Cardiac septum (tissue), 1 donor: ENCODE measurements around the gene DLG2. TPM values are rescaled to one million over a fixed set of nuclear protein-coding genes. Genes with fewer than 3 reads are reported as not detected.
"Not testable (repeated sequence)": the region's sequence is repeated elsewhere in the genome, so short reads cannot be mapped to it uniquely, and the experiment has no call there.

Experiments
- DNase-seq: peaks from one replicate; pipeline ENCODE4 v3.0.0-alpha.2; 2020; ENCODE audit warnings: low spot score
- intact Hi-C: fragments of 100-400 bp; cut with DNase I; formaldehyde crosslinking; loops from one replicate; pipeline ENCODE4 v1.14.0; 2022
- total RNA-seq: library from RNA; stranded (reverse); fragmentation: NEBNext Ultra II Directional; extraction: Animal tissue kit (Norgen Biotek cat#: 25700); gene quantifications from one replicate; pipeline ENCODE4 v1.2.1, GENCODE V29; 2021
- donor health status: DM: no; HTN: no; CAD: no.

DLG2 gene
- total RNA-seq, 1 donor from 2014 or later = 9.9 TPM

DNA sequence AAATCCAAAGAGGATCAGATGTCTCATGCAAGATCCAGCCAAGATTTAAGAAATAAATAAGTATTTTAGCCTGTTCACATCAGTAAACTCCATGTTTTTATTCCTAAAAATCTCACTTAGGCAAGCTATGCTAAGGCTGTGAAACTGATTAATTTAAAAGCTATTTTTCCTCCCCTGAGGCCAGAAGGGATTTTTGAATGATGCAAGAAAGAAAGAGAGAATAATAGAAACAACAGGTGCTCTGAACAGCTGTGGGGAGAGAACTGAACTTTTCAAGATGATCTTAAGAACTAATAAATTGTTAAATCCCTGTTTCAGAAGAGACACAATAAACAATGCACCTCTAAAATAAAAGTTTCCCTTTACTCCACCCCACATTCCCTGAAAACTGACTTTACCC, 241.6 kb downstream of the DLG2 start:
- intact Hi-C loops = no loop called here
- no peak for DNase-seq

DNA sequence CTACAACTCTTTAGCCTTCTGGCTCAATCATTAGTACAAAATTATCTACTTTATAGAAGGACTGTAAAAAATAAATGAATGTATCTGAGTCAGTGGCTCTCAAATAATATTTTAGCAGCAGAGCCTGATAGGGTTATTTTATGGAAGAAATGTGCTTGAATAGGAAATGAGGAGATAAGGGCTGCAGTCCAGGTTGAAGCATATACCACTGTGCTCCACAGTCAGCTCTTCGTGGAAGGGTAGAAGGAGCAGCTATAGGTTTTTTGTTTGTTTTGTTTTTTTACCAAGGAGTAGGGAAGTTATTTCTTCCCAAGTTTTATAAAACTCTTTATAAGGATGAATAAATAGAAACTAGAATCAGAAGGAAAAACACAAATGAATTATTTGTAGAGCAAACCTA, 242.0 kb downstream of the DLG2 start:
- intact Hi-C loops = no loop called here
- DNase-seq = no peak

GRCh38 chr11:85379066-85379465, 248.1 kb downstream of the DLG2 start:
- no peak for DNase-seq
- intact Hi-C loops = no loop called here

DNA sequence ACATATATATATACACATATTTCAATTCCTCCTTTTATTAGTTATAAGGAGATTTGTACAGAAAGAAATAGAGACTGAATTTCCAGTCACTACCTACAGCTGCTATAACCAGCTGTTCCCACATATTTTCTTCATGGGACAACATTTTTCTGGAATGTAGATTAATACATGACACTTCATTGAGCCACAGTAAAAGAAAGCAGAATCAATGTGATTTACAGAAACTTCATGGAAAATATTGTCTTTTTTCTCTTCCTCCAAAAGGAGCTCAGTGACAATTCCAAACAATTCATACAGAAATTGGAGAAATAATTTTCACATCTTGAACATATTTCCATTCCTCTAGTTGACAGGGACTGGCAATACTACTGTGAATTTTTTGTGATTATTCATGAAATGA, 249.2 kb downstream of the DLG2 start:
- intact Hi-C loops = no loop called here
- DNase-seq = no peak

GRCh38 chr11:85359859-85360258, 267.3 kb downstream of the DLG2 start:
- intact Hi-C loops = no loop called here
- no peak for DNase-seq

GRCh38 chr11:85355921-85356320, 271.2 kb downstream of the DLG2 start:
- no peak for DNase-seq
- intact Hi-C loops = no loop called here

DNA sequence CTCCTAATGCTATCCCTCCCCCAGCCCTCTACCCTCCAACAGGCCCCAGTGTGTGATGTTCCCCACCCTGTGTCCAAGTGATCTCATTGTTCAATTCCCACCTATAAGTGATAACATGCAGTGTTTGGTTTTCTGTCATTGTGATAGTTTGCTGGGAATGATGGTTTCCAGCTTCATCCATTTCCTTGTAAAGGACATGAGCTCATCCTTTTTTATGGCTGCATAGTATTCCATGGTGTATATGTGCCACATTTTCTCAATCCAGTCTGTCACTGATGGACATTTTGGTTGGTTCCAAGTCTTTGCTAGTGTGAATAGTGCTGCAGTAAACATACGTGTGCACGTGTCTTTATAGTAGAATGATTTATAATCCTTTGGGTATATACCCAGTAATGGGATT, 277.6 kb downstream of the DLG2 start:
- intact Hi-C loops = not testable (repeated sequence)

DNA sequence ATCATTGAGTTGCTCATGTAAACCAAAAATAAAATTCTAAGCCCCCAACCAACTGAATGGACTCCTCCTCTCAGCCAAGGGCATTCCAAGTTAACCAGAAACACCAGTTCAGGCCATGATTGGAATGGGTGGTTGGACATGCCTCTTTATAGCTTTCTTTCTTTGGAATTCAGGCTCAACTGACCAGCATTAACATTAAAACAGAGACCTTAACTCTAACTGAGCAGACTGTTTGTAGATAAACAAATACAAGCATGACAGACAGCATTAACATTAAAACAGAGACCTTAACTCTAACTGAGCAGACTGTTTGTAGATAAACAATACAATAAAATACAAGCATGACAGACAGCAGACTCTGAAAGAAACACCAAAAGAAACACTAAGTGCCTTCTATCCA, 278.2 kb downstream of the DLG2 start:
- intact Hi-C loops = no loop called here
- DNase-seq = no peak

More for the DNA sequence above, 277.6 kb downstream of the DLG2 start:
- DNase-seq = not testable (repeated sequence)

DNA sequence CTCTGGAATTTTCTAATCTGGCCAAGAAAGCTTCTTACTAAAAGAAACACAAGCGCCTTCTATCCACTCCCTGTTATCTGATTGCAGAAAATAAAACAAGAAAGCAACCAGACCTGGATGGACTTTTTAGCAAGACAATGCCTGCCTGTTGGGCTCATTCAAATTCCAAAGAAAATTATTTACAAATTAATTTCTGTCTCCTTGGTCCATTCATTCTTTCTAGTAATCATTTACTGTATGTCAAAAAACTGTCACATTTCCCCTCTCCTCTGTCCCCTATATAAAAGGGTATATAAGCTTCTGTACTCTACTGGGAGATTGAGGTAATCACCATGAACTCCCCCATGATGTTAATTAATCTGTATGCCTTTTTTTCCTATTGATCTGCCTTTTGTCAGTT, 279.9 kb downstream of the DLG2 start:
- DNase-seq = no peak
- intact Hi-C loops = no loop called here

- no peak for DNase-seq
- intact Hi-C loops = no loop called here
Measured at GRCh38 chr11:85346484-85346883, 280.7 kb downstream of the DLG2 start.

GRCh38 chr11:85340846-85341245, 286.3 kb downstream of the DLG2 start:
- intact Hi-C loops, DNase-seq: not testable (repeated sequence)

DNA sequence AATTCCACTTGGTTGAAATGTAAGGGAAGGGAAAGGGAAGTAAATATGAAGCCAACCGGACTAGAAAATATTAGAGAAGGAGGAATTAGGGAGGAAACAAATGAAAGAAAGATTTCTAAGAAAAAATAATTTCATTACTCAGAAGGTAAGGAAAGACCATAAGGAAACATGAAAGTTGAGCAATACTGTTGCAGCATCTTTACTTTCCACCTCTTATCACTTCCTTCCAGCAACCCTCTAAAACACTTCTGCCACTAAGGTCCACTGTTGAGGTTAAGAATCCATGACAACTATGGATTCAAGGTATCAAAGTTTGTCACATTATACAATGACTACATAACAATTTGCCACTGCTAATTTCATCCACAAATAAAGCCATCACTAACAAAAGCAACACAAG, 308.6 kb downstream of the DLG2 start:
- intact Hi-C loops = no loop called here
- no peak for DNase-seq

GRCh38 chr11:85316967-85317366, 310.2 kb downstream of the DLG2 start:
- no peak for DNase-seq
- intact Hi-C loops = no loop called here

DNA sequence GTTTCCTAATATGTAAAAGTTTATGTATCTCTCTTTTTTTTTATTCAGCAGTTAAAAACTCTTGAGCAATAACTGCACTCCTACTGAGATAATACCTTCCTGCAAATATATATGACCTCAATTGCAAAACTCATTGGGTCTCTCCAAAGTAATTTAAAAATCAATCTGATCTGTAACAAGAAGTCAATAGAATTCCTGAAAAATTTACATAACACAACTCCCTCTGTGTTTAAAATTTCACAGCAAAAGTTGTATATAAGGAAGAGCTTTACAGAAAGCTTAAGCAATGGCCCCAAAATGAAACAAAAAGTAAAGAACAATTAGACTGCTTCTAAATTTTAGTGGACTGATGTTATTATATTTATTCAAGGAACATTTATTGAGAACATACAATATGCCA, 313.4 kb downstream of the DLG2 start:
- intact Hi-C loops = no loop called here
- no peak for DNase-seq

DNA sequence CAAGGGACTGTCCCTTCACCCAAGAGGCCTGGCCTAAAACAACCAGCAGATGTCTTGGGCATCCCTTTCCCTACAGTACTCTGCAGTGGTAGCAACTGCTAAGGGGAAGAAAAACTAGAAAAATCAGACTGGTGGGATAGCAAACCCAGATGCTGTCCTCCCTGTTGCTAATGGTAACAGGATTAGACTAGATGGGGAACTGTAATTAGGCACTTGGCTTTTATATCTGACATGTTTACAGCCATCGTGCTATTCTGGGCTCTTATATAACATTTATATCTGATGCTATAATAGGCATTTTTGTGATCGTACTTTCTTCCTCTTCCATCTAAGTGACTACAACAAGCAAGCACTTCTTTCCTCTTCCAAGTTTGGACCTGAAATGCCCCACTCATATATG, 316.7 kb downstream of the DLG2 start:
- no peak for DNase-seq
- intact Hi-C loops = no loop called here

GRCh38 chr11:85307366-85307765, 319.8 kb downstream of the DLG2 start:
- no peak for DNase-seq
- intact Hi-C loops = no loop called here

- no peak for DNase-seq
- intact Hi-C loops = no loop called here
Measured at GRCh38 chr11:85301895-85302678, 325.1 kb downstream of the DLG2 start.

DNA sequence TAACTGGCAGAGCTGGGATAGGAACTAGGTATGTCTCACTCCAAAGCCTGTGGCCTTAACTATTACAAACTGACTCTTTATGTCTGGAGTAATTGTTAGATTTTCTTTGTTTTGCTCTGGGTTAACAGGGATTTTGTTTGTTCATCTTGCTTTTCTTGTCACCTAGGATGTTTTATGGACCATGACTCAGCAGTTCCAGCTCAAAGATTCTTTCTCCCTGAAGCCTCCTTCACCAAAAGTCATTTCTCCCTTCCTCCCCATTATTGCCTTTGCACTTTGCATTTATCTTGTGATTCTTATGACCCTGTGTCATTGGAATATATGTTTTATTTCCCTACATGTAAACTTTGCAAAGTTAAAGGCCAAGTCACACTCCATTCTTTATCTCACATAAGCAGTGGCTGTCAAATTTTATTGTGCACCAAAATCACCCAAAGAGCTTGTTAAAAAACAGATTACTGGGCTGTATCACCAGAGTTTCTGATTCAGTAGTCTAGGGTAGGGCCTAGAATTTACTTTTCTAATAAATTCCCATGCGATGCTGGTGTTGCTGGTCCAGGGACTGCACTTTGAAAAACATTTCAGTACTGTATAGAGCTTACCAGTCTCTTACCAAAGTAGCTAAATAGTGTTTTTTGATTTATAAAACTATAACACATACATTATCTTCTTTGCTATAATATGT, 327.7 kb downstream of the DLG2 start:
- no peak for DNase-seq

DNA sequence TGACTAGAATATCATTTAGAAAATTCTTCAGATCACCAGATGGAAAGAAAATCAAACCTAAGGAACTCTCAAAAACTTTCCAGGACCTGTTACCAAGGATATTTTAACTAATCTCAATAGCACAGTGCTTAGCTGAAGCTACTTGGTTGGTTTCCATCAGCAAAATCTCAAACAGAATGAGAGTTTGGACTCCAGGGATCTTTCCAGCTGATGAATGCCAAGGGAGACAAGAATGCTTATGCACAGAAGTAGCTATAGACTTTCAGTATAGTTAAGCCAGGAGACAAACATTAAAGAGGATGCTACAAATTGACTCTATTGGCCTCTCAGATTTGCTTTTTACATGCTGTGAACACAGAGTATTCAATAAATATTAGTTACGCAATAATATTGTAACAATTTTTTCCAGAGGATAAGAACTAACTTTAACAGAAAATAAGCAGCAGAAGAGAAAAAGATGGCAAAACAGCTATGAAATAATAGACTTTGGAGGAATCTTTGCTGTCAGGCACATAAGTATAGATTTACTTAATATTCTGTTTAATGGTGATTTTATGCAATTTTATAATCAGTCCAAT, 331.4 kb downstream of the DLG2 start:
- DNase-seq = no peak
- intact Hi-C loops = no loop called here

More for the DNA sequence above, 327.7 kb downstream of the DLG2 start:
- intact Hi-C loops = no loop called here

GRCh38 chr11:85281550-85281949, 345.6 kb downstream of the DLG2 start:
- intact Hi-C loops = no loop called here
- DNase-seq = no peak

DNA sequence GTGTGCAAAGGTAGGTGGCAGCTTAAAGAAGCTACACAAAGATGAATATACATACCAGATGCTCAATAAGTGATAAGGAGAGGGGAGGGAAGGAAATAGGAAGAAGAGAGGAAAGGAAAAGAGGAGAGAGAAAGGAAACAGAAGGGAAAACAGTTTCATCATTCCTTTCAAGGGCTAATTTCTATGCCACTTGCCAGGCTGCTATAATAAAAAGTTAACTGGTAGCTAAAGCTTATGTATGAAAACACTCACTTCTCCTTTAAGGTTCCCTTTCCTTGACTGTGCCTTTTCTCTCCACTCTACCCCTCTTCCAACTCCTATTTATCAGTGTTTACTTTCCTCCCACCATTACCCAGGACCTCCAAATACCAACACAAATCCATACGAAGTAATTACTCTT, 347.9 kb downstream of the DLG2 start:
- DNase-seq = no peak

More for the DNA sequence above, 347.9 kb downstream of the DLG2 start:
- intact Hi-C loops = no loop called here
